Hematopoietic multipotent progenitor cell treated with erythropoietin and hydrocortisone succinate and interleukin-3 and kit ligand, for 15 days (in vitro differentiated cells): Measurements from ENCODE around the gene IARS2.
"Not testable (repeated sequence)": the region's sequence is repeated elsewhere in the genome, so short reads cannot be mapped to it uniquely, and the experiment has no call there.

ENCODE experiments used
- DNase-seq: peaks from one replicate; pipeline ENCODE4 v3.0.0-alpha.2; 2015; ENCODE audit warnings: low spot score

IARS2 gene

DNA sequence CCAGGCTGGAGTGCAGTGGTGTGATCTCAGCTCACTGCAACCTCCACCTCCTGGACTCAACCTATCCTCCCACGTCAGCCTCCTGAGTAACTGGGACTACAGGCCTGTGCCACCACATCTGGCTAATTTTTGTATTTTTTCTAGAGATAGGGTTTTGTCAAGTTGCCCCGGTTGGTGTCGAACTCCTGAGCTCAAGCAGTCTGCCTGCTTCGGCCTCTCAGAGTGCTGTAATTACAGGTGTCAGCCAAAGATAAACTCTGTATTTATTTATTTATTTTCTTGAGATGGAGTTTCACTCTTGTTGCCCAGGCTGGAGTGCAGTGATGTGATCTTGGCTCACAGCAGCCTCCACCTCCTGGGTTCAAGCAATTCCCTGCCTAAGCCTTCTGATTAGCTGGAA is 18.7 kb downstream of the IARS2 start:
- not testable (repeated sequence) for DNase-seq

GRCh38 chr1:220113136-220113695 is 19.3 kb downstream of the IARS2 start:
- DNase-seq, result peak; percentile 58

GRCh38 chr1:220119043-220119512 is 25.1 kb downstream of the IARS2 start:
- DNase-seq, result no peak

GRCh38 chr1:220121791-220122530 is 28.0 kb downstream of the IARS2 start:
- no peak for DNase-seq

DNA sequence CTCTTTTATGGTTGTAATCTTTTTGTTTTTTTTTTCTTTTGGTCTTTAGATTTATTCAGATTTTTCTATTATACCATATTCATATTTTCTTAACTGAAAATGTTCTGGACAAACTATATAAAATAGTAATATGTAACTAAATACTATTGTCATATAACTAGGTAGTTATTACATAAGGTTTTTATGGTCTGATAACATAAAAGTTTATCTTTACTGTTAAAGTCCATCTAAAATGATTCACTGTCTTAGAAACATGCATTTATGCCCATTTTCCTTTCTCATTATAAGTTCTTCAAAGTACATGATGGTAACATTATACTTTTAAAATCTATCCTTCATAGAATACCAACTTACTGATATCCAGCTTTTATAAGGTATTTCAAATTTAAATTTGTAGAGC is 29.1 kb downstream of the IARS2 start:
- no peak for DNase-seq

GRCh38 chr1:220123889-220124288 is 30.0 kb downstream of the IARS2 start:
- peak; percentile 43 for DNase-seq

DNA sequence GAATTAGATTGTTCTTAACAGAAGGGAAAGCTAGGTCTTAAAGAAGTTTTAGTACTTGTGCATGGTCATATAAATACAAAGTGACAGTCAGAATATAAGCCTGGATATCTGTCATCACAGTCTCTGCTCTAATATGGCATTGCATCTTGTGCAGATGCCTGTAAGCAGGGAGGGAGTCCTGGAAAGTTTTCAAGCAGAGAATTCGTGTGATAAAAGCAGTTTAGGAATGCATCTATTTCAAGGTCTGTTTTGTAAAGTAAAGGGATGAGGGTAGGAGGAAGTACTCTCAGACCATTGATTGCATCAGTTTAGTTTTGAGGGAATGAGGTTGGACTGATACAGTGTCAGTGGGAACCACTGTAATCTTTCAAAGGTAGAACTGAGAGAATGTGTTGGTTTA is 30.6 kb downstream of the IARS2 start:
- DNase-seq, result no peak

- no peak for DNase-seq
These were observed 33.1 kb downstream of the IARS2 start for GRCh38 chr1:220127076-220127475.

- no peak for DNase-seq
These were observed 35.7 kb downstream of the IARS2 start for GRCh38 chr1:220129479-220130210.

DNA sequence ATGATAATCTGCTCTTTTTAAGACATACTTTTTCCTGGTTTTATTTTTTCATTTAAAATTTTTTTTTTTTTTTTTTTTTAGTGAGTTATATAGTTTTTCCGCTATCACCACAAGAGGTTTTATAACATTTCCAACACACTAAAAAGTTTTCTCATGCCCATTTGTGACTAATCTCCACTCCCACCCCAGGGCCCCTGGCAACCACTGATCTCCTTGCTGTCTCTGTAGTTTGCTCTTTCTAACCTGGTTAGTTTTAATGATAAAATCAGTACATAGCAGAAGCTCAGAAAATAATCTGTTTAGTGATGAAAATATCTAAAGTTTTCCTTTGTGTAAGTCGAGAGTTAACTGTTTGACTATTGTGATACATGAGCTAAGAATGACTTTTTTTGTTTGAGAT is 41.8 kb downstream of the IARS2 start:
- no peak for DNase-seq

GRCh38 chr1:220137019-220137786 is 43.3 kb downstream of the IARS2 start:
- DNase-seq, result no peak

DNA sequence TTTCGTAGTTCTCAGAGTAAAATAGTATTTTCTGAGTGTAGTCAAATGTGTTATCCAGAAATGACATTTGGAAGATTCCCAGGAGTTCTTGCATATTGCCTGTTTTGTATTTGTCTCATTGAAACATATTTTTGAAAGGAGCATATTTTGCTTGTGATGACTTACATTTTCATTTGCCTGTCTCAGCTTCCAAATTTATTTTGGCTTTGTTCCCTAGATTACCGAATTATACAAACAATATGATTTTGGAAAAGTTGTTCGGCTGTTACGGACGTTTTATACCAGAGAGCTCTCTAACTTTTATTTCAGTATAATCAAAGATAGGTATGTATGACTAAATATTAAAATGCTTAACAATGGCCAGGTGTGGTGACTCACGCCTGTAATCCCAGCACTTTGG is 46.0 kb downstream of the IARS2 start:
- no peak for DNase-seq

- DNase-seq, result no peak
These were observed 50.1 kb downstream of the IARS2 start for GRCh38 chr1:220144051-220144450.

GRCh38 chr1:220149742-220150141 is 55.8 kb downstream of the IARS2 start:
- no peak for DNase-seq

DNA sequence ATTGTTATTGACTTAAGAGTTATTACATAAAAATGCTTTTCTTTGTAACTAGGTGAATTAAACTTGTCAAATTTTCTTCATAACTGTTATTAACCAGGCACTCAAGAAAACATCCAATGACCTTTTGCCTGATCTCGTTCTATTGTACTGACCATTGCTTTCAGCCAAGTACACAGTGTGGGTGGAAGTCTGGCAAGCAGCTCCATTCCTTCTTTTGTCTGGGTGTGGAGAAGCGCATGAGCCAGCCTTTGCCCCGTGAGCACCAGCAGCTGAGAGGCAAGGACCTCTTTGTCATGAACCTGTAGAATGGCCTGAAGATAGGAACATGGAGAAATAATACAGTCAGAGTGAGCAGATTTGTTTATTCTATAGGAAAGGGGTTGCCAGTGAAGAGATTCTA is 57.5 kb downstream of the IARS2 start:
- DNase-seq, result no peak

- DNase-seq, result no peak
These were observed 59.2 kb downstream of the IARS2 start for GRCh38 chr1:220153147-220153546.

DNA sequence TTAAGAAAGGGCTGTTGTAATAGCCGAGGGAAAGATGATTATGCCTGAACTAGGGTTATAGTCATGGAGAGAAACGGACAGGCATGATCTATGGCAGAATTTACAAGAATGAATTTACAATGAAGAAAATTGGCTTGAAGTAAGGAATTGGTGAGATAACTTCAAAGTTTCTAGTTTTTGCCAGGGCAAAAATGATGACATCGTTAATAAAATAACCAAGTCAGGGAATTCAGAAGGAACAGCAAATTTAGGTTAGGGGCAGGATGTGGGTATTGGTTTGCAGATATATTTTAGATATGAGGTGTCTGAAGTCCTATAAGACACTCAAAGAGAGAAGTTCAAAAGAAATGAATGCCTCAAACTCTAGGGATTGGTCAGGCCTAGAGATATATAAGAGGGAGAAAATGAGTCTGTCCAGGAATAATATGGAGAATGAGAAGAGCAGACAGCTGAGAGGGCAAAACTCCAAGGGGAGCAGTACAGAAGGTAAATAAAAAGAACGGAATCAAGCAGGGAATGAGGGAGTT is 62.8 kb downstream of the IARS2 start:
- DNase-seq, result no peak

DNA sequence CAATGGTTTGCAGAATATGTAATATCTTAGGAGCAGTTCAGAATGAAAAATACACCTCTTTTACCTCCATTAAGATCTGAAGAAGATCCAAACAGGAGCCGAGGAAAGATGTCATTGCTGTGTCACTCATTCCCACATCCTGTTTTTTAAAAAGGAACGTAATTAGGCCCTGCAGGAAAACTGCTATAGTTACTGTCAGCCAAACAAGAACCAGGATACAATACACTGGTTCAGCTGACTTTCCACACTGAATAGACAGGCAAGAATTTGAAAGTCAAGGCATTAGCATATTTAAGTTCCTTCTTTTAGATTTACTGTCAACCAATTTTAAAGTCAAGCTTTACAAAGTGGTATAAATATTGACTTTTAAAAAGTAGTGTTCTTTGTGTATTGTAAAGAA is 63.8 kb downstream of the IARS2 start:
- DNase-seq, result no peak

GRCh38 chr1:220158530-220158929 is 64.6 kb downstream of the IARS2 start:
- DNase-seq, result not testable (repeated sequence)

DNA sequence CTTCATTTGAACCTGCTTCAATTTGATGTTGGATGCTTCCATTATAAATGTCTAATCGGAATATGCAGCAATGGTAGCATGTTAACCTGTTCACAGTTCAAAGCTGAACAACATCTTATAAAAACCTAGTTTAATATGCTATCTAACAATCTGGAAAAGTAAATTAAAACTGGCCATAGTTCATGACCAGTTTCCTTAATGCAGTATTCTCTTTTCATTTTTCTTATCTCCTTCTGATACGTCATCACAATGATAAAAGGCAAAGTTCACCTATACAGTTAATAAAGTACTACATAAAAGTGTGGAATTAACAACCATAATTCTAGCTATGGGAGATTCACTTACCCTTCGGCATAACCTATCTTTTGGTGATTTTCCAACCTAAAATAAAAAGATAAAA is 65.1 kb downstream of the IARS2 start:
- DNase-seq, result no peak

GRCh38 chr1:220160027-220160426 is 66.1 kb downstream of the IARS2 start:
- no peak for DNase-seq

DNA sequence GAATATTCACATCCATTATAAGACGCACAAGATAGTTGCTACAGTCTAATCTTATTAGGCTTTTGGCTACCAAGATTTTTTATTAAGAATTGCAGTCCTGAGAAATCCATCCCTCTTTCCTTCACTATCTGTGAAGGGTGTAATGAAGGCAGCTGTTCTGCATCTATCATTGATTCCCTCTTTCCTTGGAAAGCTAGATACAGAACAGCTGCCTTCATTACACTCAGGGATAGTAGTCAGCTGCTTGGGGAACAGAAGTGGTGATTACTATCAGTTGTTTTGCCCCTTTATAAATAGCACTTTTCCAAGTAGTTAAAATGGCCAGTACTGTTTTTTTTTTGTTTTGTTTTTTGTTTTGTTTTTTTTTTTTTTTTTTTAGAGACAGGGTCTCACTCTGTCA is 70.2 kb downstream of the IARS2 start:
- DNase-seq, result no peak
